ENCODE measurements around the gene PEX13.
"Not testable (repeated sequence)": the region's sequence is repeated elsewhere in the genome, so short reads cannot be mapped to it uniquely, and the experiment has no call there.

PEX13 gene

DNA sequence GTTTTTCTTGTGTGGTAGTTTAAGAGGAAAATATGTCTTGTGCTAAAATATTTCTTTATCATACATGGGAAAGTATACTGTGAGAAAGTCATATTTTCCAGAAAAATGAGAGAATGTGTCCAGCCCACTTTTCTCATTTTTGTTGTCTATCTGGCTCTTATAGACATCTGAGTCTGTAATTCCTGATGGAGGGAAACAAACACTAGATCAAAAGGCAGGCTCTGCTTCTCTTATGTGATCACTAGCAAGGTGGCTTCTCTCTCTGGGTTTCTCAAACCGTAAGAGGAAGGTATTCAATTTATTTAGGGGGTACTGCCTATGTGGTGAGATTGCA is 40.0 kb upstream of the PEX13 start:
- TF ChIP-seq, protein P1, sequence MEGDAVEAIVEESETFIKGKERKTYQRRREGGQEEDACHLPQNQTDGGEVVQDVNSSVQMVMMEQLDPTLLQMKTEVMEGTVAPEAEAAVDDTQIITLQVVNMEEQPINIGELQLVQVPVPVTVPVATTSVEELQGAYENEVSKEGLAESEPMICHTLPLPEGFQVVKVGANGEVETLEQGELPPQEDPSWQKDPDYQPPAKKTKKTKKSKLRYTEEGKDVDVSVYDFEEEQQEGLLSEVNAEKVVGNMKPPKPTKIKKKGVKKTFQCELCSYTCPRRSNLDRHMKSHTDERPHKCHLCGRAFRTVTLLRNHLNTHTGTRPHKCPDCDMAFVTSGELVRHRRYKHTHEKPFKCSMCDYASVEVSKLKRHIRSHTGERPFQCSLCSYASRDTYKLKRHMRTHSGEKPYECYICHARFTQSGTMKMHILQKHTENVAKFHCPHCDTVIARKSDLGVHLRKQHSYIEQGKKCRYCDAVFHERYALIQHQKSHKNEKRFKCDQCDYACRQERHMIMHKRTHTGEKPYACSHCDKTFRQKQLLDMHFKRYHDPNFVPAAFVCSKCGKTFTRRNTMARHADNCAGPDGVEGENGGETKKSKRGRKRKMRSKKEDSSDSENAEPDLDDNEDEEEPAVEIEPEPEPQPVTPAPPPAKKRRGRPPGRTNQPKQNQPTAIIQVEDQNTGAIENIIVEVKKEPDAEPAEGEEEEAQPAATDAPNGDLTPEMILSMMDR (IDR thresholded peaks at IDR 0.05; ENCODE audit: low read depth, low read length, missing control alignments): no peak
- no peak for DNase-seq (ENCODE audit: extremely low read depth, low read depth)
- H3K4me3 ChIP-seq (replicated peaks; ENCODE audit: low read depth, low read length): no peak overlapping the region

GRCh38 chr2:60979231-60979630 is 38.3 kb upstream of the PEX13 start:
- DNase-seq (ENCODE audit: extremely low read depth, low read depth): no peak
- no peak overlapping the region for H3K4me3 ChIP-seq (replicated peaks; ENCODE audit: low read depth, low read length)
- TF ChIP-seq, protein P1 (IDR thresholded peaks at IDR 0.05; ENCODE audit: low read depth, low read length, missing control alignments): no peak

GRCh38 chr2:60980071-60980815 is 37.3 kb upstream of the PEX13 start:
- TF ChIP-seq, protein P1 (IDR thresholded peaks at IDR 0.05; ENCODE audit: low read depth, low read length, missing control alignments): no peak
- DNase-seq (ENCODE audit: extremely low read depth, low read depth): no peak
- no peak overlapping the region for H3K4me3 ChIP-seq (replicated peaks; ENCODE audit: low read depth, low read length)

DNA sequence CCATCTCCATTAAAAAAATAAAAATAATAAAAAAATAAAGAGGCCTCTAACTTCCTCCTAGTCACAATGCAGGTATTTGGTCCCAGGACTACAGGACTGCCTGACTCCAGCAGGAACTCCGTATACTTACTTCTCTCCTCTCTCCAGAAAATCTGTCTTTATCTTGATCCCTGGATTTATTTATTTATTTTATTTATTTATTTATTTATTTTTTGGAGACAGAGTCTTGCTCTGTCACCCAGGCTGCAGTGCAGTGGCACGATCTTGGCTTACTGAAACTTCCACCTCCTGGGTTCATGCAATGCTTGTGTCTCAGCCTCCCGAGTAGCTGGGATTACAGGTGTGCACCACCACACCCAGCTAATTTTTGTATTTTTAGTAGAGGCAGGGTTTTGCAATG is 35.5 kb upstream of the PEX13 start:
- H3K4me3 ChIP-seq (replicated peaks; ENCODE audit: low read depth, low read length); DNase-seq (ENCODE audit: extremely low read depth, low read depth): not testable (repeated sequence)

DNA sequence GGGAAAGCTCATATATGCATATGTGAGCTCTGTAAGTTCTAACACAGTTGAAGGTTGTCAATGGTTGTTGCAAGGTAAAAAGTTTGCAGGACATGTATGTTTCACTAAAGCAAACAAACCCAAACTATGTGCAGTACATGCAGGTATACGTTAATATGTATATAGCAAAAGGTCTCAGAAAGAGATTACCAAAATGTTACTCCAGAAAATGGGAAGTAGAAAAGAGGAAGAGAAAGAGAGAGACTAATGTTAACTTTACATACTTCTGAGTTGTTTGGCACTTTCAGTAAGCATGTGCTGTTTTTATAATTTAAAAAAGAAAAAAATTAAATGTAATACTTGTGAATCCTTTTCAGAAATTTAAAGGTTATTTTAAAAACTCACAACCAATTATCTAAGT is 32.8 kb upstream of the PEX13 start:
- no peak for DNase-seq (ENCODE audit: extremely low read depth, low read depth)
- TF ChIP-seq, protein P1 (IDR thresholded peaks at IDR 0.05; ENCODE audit: low read depth, low read length, missing control alignments): no peak
- no peak overlapping the region for H3K4me3 ChIP-seq (replicated peaks; ENCODE audit: low read depth, low read length)

DNA sequence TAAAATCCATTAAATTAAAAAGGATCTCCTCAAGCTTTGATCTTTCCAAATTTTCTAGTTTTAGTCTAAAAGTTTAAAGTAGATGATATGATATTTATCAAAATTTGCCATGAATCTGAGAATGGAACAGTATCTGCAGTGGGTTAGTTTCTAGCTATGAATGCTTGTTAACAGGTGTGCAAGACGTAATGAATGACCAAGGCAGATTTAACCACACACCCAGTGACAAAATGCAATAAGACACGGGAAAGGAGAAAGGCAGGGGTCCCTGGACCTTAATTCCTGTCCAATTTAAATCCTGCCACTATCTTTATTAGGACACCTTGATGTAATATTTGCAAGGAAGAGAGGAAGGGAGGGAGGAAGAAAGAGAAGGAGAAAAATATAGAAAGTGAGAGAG is 30.5 kb upstream of the PEX13 start:
- TF ChIP-seq, protein P1 (IDR thresholded peaks at IDR 0.05; ENCODE audit: low read depth, low read length, missing control alignments): no peak
- DNase-seq (ENCODE audit: extremely low read depth, low read depth): no peak
- no peak overlapping the region for H3K4me3 ChIP-seq (replicated peaks; ENCODE audit: low read depth, low read length)

DNA sequence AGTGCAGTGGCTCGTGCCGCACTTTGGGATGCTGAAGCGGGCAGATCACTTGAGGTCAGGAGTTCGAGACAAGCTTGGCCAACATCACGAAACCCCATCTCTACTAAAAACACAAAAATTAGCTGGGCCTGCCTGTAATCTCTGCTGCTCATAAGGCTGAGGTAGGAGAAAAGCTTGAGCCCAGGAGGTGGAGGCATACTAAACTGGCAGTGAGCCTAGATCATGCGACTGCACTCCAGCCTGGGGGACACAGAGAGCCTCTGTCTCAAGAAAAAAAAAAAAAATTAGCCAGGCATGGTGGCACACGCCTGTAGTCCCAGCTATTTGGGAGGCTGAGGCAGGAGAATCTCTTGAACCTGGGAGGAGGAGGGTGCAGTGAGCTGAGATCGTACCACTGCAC is 29.9 kb upstream of the PEX13 start:
- not testable (repeated sequence) for H3K4me3 ChIP-seq (replicated peaks; ENCODE audit: low read depth, low read length); DNase-seq (ENCODE audit: extremely low read depth, low read depth)

DNA sequence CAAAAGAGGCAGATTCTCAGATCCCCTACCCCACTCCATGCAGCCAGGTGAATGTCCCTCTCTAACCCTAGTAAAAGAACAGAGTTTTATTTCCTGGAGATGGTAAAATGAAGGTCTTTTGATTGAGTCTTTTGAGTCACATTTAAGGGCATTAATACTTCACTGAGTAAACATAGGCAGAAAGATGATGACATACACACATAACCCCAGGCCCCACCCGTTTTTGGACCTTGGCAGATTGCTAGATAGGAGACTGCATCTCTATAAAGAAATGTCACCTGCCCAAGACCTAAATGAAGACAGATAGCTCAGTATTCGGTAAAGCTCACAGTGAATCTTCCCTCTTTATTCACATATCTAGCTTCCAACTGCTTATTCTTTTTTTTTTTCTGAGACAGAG is 28.3 kb upstream of the PEX13 start:
- no peak overlapping the region for H3K4me3 ChIP-seq (replicated peaks; ENCODE audit: low read depth, low read length)
- no peak for DNase-seq (ENCODE audit: extremely low read depth, low read depth)
- TF ChIP-seq, protein P1 (IDR thresholded peaks at IDR 0.05; ENCODE audit: low read depth, low read length, missing control alignments): no peak
